HG03095 (cell line): ENCODE data around the gene SLIT1.
A peak's percentile ranks its signal among the peaks of the same experiment; 100 is the strongest.

ENCODE experiments used
- ATAC-seq: cut with Tn5 transposase; IDR thresholded peaks from one replicate; pipeline ENCODE4 v1.9.1; 2021; ENCODE audit warnings: moderate library complexity; ENCODE audit not compliant: unreplicated experiment

SLIT1 gene

DNA sequence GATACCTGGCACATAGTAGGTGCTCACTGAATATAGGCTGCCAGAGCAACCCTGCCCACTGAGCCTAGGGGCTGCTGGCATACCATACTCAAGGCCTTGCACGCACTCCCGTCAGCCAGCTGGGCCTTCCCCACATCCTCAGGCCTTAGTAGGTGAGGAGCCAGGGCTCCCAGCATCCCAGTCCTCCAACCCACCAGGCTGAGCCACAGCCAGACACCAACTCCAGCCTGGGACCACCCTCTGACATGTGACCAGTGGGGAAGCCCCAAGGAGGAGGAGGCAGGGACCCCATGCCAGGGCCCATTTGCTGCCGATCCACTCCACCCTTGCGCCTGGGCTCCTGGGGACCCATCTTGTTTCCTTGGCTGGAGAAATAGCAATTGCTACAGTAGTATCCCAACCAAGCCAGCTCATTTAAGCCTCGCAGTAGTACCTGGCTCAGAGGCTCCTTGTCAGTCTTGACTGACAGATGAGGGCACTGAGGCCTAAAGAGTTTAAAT is 11.4 kb downstream of the SLIT1 start:
- ATAC-seq, result no peak

DNA sequence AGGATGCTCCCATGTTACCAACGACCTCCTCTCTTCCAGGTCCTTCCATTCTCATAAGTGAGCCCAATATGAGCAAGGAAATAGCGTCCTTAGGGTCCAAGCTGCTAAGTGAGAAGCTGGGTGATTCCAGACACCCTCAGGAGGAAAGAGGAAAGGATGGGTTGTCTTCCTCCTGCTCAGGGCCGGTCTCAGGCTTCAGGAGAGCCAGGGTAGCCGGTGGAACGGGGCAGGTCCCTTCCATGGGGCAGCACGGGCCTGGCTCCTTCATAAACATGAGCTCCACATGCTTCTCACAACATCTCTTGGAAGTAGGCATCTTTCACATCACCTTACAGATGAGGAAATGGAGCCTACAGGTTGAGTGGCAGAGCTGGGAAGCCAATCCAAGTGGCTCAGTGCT is 12.7 kb downstream of the SLIT1 start:
- no peak for ATAC-seq

DNA sequence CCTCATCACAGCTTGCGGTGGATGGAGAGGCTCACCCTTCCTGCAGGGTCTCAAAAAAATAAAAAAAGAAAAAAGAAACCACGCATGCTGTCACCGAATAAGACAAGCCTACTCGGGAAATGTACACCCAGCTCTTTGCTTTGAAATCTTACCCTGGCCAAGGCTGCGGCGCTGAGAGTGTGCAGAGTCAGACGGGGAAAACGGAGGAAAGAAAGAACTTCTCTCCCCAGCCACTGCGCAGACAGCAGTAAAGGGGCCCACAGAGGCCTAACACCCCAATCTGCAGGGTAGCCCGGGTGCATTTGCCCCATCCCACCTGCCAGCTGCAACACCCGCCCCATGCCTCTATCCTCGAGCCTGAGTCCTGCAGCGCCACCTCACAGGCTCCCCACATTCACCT is 14.8 kb downstream of the SLIT1 start:
- ATAC-seq, result no peak

DNA sequence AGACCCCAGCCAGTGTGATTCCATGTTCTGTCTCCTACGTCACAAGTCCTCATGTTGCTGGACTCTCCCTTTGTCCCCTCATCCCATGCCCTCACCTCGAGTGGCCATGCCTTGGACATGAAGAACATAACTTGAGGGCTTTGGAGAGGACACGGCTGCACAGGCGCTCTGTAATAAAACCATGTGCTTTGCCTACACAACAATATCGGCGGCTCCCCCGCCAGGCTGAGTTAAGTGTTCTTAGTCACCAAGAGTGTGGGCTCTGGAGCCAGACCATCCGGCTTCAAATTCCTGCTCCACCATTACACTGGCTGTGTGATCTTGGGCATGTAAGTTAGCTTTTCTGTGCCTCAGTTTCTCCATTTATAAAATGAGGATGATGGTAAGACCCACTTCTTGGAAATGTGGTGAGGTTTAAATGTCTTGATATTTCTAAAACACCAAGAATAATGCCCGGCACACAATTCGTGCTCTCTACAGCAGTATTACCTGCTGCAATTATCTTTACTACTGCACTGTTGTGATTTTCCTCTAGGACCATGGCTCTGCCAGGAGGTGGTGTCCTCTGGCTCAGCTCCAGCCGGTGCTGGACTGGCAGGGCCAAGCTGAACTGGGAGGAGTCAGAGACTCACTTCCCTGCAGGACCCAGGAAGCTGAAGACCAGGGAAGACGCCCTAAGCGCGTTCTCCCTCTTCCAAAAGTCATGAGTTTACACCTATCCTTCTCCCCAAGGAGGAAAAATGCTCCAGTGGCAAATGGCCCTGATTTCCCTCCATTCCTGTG is 15.7 kb downstream of the SLIT1 start:
- ATAC-seq, result no peak

- no peak for ATAC-seq
Measured at GRCh38 chr10:97169063-97169462, 16.7 kb downstream of the SLIT1 start.

- ATAC-seq, result no peak
Measured at GRCh38 chr10:97168645-97169044, 17.1 kb downstream of the SLIT1 start.

- no peak for ATAC-seq
Measured at GRCh38 chr10:97165499-97165898, 20.3 kb downstream of the SLIT1 start.

DNA sequence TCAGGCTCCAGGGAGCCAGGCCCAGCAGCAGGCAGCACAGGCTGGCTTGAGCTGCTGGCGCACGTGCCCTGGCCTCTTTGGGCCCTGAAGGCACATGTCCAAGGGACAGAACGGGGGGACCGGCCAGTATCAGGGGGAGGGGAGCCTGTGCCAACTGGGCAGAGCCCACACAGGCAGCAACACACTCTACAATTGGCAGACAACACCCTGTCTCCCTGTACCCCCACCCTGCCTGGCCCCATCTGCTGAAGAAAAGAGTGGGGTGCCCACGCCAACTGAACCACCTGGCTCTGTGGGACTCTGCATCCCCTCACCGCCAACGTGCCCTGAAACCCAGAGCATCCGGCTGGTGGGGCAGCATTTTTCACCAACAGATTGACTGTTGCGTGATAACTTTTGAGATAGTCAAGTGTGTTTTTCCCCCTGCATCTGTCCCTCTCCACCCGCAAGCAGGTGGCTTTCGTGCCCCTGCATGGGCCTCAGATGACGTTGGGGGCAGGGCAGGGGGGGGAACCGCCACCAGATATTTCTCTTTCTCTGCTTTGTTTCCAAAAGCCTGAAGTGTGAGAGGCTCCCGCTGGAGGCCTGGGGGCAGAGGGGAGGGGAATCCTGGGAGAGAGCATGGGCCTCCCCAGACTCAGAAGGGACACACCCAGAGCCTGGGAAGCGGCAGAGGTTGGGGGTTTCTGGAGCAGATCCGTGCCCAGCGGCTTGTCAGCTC is 21.8 kb downstream of the SLIT1 start:
- ATAC-seq, result no peak

GRCh38 chr10:97163181-97163580 is 22.6 kb downstream of the SLIT1 start:
- no peak for ATAC-seq

GRCh38 chr10:97159646-97160305 is 26.0 kb downstream of the SLIT1 start:
- ATAC-seq, result no peak

DNA sequence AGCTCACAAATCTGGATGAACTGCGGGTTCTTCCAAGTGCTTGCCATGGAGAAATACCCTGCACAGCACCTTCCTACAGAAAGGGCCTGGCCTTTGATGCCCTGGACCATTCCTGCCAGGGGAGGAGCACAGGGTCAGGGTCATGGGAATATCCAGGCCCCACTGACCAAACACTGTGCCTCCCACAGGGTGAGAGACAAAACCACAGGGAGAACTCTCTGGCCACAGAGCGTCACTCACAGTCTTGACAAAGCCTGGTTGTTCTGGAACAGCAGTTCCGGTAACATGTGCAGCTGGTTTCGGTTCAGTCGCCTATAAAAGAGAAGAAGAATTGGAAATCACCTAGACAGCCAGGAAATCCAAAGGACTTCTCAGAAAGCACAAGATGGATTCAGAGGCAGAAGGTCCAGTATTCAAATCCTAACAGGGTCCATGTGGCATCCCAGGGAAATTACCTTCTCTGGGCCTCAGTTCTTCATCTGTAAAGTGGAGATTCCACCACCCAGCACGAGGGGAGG is 28.1 kb downstream of the SLIT1 start:
- peak; percentile 69 for ATAC-seq

DNA sequence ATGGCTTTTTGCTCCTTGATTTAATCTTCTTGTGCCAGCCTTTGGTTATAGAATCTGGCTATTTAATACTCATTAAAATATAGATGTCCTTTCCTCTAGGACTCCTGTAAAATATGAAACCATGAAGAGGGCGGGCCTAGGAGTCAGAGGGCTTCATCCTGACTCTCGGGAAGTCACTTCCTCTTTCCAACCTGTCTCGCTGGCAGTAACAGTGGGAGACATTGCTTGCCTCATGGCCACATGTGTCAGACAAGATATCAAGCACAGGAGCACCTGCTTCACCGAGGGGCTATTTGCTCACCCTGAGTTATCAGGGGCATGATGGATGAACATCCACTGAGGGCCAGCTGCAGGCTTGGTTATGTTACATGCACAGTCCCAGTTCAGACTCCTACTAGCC is 31.0 kb downstream of the SLIT1 start:
- no peak for ATAC-seq

- ATAC-seq, result no peak
Measured at GRCh38 chr10:97154162-97154561, 31.6 kb downstream of the SLIT1 start.

GRCh38 chr10:97153270-97153850 is 32.4 kb downstream of the SLIT1 start:
- ATAC-seq, result no peak

DNA sequence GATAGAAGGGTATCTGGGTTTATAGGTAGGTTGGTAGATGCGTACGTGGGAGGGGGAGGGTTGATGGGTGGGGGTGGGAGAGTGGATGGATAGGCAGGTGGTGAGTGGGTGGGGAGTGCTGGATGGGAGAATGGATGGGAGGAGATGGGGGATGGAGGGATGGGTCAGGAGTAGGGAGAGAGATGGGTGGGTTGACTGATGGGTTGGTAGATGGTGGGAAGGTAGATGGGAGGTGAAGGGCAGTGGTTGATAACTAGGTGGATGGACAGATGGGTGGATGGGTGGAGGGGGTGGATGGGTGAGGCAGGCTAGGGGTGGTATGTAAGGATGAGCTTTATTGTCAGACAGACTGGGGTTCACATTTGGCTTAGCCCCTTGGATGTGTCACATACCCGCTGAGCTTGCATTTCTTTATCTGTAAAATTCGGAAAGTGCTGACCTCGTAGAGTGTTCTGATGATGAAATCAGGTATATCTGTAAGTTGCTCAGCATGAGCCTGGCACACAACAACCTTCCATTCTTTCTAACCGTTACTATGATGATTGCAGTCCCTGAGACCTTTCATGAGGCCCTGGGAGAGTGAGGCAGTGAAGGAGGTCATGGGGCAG is 34.3 kb downstream of the SLIT1 start:
- ATAC-seq, result no peak

GRCh38 chr10:97150616-97151015 is 35.1 kb downstream of the SLIT1 start:
- no peak for ATAC-seq

DNA sequence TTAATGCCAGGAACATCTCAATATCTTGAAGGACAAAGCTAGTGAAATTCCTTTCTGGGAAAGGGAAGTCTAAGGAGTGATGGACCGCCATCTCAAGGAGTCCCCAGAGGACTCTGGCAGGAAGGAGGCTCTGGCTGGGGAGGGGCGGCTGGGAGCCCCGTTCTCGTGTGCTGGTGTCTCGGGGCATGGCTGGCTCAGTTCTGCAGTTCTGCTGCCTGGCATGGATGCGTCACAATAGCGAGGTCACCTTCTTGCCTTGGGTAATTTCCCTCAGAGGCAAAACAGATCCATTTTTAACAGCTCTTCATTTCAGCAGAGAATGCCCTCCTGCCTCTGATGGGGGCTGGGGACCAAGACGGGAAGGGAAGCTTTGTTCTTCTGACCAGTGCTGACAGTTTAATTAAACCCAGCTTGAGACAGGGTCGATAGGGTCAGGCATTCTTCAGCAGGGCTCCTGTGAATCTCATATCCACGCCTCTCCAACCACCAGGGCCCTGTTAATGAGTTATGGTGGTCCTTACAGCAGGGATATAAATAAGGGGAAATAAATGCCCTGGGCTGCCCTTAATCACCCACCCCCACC is 35.7 kb downstream of the SLIT1 start:
- no peak for ATAC-seq

DNA sequence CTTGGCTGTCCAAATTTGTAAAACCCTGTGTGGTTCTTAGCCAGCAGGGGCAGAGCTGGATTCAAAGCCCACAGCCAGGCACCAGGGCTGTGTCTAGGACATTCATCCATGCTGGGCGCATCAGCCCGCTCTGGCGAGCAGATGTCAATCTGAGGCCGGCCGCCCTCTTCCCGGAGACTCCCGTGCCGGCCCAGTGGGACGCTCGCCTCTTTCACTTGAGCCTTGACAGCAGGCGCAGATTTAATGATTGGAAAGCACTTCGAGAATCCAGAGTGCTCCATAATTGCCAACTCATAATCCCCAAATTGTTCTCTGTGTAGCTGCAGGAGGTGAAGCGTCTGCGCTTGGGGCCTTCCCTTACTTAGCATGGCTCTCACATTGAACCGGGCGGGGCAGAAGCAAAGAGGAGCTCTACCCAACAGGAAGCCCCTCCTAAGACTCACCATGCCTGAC is 36.7 kb downstream of the SLIT1 start:
- no peak for ATAC-seq

DNA sequence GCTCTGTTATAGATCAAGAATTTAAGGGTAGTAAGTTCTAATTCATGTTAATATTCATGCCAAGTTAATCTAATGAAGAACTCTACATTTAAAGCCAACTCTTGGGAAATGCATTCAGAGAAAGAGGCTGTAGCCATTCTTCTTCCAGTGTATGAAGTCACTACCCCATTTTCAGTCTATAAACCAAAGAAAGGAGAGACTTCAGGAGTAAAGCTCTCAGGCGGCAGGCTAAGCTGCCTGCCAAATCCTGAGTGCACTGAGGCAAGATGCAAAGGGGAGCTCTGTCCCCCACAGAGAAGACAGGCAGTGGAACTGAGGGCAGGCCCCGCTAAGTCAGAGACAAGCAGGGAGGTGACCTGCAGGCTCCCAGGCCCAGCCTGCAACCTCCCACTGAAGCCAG is 41.5 kb downstream of the SLIT1 start:
- ATAC-seq, result no peak

- ATAC-seq, result no peak
Measured at GRCh38 chr10:97142834-97143233, 42.9 kb downstream of the SLIT1 start.
